Astrocyte (in vitro differentiated cells and primary cell): ENCODE data around the gene FEM1A.

Experiments
- EZH2 ChIP-seq: IDR thresholded peaks from 2 replicates; pipeline ENCODE4 v1.6.1; 2012; ENCODE audit warnings: mild to moderate bottlenecking, low read length, inconsistent platforms; ENCODE audit not compliant: insufficient read depth
- TF ChIP-seq, protein P1 (sequence below): IDR thresholded peaks from 2 replicates; pipeline ENCODE4 v1.5.1; 2011; ENCODE audit warnings: low read depth, mild to moderate bottlenecking, inconsistent platforms, low read length, moderate library complexity; ENCODE audit not compliant: insufficient read depth

DNA sequence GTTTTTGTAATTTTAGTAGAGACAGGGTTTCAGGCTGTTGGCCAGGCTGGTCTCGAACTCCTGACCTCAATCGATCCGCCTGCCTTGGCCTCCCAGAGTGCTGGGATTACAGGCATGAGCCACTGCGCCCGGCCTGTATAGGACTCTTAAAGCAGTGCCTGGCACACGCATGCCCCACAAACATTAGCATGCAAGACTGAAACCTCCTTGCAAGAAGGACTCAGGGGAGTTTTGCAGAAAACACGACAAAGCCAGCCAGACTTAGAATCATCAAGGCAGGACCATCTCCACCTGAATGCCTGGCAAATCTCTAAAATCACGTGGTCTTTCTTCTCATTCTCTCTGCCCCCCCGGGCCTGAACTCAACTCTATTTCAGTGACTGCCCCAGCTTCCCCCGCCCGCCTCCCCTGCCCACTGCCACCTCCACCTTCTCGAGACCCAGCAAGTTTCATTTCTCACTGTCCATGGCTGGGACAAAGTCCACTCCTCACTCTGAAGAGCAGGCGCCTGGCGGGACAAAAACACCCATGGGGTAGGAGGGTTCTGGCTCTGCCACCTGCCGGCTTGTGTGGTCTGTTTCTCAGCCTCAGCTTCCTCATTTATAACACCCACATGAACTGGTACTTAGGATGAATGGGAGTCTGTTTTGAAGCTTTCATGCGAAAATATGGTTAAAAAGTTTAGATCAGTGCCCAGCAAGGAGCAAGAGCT, 37.6 kb downstream of the FEM1A start:
- TF ChIP-seq, protein P1, sequence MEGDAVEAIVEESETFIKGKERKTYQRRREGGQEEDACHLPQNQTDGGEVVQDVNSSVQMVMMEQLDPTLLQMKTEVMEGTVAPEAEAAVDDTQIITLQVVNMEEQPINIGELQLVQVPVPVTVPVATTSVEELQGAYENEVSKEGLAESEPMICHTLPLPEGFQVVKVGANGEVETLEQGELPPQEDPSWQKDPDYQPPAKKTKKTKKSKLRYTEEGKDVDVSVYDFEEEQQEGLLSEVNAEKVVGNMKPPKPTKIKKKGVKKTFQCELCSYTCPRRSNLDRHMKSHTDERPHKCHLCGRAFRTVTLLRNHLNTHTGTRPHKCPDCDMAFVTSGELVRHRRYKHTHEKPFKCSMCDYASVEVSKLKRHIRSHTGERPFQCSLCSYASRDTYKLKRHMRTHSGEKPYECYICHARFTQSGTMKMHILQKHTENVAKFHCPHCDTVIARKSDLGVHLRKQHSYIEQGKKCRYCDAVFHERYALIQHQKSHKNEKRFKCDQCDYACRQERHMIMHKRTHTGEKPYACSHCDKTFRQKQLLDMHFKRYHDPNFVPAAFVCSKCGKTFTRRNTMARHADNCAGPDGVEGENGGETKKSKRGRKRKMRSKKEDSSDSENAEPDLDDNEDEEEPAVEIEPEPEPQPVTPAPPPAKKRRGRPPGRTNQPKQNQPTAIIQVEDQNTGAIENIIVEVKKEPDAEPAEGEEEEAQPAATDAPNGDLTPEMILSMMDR = no peak
- no peak for TF ChIP-seq EZH2
